ENCODE data around the gene MTMR6.

The MTMR6 gene

GRCh38 chr13:25268561-25268960 is 18.7 kb downstream of the MTMR6 start:
- DNase-seq: no peak

- no peak for DNase-seq
Observed at GRCh38 chr13:25267715-25268114, 19.6 kb downstream of the MTMR6 start.

GRCh38 chr13:25266706-25267105 is 20.6 kb downstream of the MTMR6 start:
- DNase-seq: no peak

DNA sequence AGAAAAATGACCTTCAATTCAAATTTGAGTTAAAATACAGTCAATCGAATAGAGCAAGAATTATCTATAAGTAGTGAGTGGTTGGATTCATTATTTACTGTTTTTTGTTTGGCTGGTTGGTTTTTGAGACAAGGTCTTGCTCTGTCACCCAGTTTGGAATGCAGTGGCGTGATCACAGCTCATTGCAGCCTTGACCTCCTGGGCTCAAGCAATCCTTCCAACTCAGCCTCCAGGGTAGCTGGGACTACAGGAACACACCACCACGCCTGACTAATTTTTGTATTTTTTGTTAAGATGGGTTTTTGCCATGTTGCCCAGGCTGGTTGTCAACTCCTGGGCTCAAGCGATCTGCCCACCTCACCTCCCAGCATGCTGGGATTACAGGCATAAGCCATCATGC is 25.0 kb downstream of the MTMR6 start:
- DNase-seq: no peak

DNA sequence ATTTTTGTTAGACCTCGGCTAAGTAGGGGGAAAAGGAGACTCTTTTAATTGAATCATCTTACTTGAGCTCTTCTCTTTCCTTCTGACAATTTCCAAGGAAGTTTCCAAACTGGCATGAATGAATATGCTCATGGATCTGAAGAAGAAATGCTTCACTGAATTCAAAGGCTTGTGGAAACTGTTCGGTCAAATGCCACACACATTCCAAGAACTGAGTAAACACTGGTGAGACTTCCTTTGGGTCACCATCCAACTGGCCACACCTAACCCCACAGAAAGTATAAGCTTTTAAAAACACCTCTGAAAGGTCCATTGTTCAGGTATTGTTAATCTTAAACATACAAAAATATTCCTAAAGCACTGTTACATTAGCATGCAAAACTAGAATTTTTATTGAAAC is 33.6 kb downstream of the MTMR6 start:
- no peak for DNase-seq

DNA sequence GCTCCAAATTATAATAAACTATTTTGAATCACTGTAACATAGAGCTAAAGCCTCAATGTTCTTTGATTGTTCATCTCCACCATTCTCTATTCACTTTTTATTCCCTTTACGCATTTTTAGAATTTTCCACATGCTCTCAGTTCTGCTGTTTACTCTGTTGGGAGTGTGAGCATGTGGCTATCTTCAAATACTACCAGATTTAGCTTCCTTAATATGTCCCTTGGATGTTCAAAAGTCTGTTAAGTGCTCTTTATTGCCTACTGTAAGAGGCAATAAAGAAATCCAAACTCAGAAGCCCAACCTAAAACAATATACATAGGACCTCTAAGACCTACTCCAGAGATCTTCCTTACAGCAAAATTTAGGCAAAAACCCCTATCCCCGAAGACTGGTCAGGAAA is 34.5 kb downstream of the MTMR6 start:
- no peak for DNase-seq

- DNase-seq: no peak
Observed at GRCh38 chr13:25252225-25252624, 35.1 kb downstream of the MTMR6 start.

DNA sequence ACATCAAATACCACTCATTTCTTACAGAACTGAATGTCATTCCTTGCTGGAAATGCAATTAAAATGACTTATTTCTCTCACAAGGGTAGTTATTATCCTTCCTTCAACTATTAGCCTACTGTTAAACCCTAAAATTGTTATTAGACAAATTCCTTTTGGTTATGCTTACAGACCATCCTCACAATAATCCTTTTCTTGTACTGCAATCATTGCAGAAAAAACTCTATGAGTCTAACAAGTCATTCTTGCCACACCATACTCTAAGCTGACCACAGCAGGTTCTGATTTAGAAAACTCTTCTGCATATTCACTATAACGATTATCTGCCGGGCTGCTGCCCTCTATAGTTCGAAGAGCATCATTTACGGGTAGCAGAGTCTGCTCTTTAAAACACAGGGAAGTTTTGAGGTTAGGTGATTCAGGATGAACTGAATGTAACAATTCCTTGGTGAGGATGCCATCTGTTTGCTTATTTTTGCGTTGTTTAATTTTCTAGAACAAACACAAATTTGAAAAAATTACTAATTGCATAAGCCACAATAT is 38.2 kb downstream of the MTMR6 start:
- no peak for DNase-seq

GRCh38 chr13:25248071-25248470 is 39.2 kb downstream of the MTMR6 start:
- no peak for DNase-seq

- no peak for DNase-seq
Observed at GRCh38 chr13:25247360-25247759, 39.9 kb downstream of the MTMR6 start.

DNA sequence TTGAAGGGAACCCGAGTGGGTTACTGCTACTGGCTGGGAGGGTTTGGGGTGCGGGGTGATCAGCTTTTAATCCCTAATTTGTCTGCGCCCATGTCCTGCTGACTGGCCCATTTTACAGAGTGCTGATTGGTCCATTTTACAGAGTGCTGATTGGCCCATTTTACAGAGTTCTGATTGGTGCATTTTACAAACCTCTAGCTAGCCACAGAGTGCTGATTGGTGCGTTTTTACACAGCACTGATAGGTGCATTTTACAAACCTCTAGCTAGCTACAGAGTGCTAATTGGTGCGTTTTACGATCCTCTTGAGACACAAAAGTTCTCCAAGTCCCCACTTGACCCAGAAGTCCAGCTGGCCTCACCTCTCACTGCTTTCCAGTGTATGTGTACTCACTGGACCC is 43.2 kb downstream of the MTMR6 start:
- no peak for DNase-seq

GRCh38 chr13:25242956-25243355 is 44.3 kb downstream of the MTMR6 start:
- DNase-seq: no peak

GRCh38 chr13:25241007-25241406 is 46.3 kb downstream of the MTMR6 start:
- no peak for DNase-seq

- no peak for DNase-seq
Observed at GRCh38 chr13:25237083-25237482, 50.2 kb downstream of the MTMR6 start.

DNA sequence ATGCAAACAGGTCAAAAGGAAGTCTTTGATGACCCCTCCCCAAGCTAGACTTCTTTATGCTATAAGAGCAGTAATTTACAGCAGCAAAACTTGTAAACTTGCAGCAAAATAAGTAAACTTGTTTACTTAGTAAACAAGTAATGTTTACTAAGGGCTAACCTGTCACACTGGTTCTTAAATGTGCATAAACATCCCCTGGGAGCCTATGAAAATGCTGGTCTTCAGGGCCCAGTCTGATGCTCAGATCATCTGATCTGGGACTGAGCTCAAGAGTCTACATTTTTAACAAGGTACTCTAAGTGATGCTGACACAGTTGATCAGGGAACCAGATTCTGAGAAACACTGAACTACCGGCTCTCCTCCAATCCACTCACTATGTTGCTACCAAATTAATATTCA is 53.4 kb downstream of the MTMR6 start:
- DNase-seq: no peak

GRCh38 chr13:25232937-25233515 is 54.3 kb downstream of the MTMR6 start:
- DNase-seq: no peak

DNA sequence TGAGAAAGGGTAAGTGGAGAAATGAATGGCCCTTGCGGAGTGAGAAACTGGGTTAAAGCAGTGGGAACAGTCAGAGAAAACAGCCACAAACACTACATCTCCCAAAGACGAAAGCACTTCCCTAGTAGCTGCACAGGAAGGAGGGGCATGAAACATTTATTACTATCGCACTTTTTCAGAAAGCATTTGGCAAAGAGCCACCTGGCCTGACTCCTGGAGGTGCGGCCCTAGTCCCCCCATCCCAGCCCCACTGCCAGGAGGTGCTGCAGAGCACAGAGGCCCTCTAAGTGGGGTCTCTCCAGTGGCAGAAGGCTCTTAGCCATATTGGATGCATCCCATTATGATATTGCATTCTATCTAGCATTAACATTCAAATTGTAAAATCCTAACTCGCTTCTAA is 55.8 kb downstream of the MTMR6 start:
- no peak for DNase-seq

DNA sequence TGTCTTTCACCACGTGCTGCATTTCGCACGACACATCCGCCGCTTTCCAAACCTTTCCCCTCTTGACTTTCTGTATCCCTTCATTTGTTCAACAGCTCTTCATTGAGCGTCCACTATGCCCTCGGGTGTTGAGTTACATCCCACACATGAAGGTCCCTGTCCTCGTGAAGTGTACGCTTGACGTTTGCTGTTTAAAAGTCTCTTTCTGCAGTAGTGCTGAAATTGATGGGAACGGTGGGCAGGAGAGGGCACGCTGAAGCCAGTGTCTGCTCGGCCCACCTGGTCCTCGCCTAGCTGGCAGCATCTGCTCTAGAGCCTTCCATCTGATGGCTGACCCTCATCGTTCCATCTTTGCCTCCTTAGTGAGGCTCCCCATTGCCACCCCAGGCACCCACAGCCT is 59.6 kb downstream of the MTMR6 start:
- no peak for DNase-seq

- no peak for DNase-seq
Observed at GRCh38 chr13:25225970-25226369, 61.3 kb downstream of the MTMR6 start.

GRCh38 chr13:25224151-25224550 is 63.1 kb downstream of the MTMR6 start:
- no peak for DNase-seq

DNA sequence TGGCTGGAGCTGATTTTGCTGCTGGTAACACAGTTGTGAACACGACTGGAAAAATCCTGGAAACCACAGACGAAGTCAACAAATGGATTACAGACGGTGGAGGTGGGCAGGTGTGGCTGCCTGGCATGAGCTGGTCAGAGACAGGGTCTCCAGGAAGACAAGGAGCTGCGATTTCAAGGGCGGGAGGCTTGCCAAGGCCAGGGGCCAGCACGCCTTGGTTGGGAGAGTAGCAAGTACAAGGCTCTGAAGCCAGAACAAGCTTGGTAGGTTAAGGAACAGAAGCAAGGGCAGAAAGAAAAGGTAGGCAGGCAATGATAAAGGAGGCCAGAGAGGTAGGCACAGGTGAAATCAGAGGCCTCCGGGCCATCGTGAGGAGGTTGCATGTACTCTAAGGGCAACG is 64.5 kb downstream of the MTMR6 start:
- DNase-seq: no peak

GRCh38 chr13:25218019-25218418 is 69.3 kb downstream of the MTMR6 start:
- DNase-seq: no peak

DNA sequence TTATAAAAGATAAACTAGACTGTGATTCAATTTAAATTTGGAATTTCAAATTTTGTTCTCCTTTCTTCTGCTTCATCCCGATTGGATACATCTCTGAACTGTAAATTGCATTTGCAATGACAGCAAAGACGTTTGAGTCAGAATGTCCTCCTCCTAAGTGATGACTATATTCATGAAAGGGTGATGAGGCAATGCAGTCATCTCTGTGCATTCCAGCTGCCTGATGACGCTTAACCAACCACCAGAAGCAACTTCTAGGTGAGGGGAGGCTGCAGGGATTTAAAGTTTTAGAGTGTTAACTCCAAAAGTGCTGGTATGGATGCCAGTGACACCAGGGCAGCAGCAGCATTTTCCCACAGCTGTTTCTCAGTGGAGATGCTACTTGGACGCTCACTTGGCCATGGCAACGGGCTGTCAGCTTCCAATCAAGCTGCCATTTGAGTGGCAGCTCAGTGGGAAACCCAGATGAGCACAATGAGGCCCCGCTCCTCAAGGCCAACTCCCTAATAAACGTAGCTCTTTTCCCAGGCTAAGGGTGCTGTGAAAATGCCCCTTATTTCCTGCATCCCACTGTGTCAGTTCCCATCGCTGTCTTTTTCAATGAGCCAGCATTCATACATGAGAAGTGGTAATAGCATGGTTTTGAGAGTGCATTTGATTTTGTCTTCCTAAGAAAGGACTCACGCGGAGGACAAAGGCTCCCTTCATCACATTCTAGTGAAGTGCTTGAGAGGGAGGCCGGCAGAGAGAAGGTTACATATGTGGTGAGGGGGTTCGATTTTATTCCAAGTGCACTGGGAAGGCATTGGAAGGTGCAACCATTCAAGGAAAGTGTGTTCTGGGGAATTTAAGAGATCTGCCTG is 70.0 kb downstream of the MTMR6 start:
- DNase-seq: no peak

DNA sequence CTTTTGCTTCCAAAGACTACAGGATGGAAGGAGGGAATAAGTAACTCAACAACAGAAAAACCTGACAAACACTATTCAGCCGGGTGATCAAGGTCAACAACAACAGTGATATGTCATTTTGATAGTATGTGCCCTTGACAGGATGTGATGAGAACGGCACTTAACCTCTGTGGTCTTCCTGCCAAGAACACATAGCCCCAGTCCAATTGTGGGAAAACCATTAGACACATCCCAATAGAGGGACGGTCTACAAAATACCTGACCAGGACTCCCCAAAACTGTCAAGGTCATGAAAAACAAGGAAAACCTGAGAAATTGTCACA is 72.1 kb downstream of the MTMR6 start:
- no peak for DNase-seq
